LHCN-M2 (cell line): Measurements from ENCODE around the gene CYP11A1. TPM values are rescaled to one million over a fixed set of nuclear protein-coding genes. Genes with fewer than 3 reads are reported as not detected.
A peak's percentile ranks its signal among the peaks of the same experiment; 100 is the strongest.

Source experiments
- DNase-seq: peaks from one replicate; pipeline ENCODE4 v3.0.0-alpha.2; 2012; ENCODE audit warnings: low read depth
- total RNA-seq: library from RNA; depleted of rRNA; stranded (reverse); fragments of >200 nt; gene quantifications from 2 replicates; pipeline ENCODE4 v1.2.3, GENCODE V29; 2014

Gene CYP11A1
- total RNA-seq, 1 experiment from 2014 or later = not detected

DNA sequence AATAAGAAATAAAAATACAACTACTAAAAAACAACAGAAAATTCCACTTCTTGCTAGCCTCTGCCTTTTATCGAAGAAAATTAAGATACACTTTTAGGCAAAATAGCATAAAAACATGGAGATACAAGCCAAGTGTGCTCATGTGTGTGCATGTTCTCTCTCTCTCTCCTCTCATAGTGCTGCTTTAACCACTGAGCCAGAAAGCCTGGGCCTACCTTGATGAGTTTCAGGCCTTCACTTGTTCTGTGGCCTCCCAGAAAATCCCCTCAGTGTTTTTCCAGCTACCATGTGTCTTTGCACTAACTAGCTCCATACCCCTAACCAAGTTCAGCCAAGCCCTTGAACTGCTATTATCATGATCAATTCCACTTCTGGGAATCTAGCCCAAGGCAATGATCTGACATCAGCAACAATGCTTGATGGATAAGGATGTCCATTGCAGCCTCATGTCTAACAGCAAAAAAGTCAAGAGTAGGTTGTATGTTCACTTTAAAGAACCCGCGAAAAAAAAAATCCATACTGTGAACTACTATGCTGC lies 18.1 kb downstream of the CYP11A1 start:
- DNase-seq = no peak

DNA sequence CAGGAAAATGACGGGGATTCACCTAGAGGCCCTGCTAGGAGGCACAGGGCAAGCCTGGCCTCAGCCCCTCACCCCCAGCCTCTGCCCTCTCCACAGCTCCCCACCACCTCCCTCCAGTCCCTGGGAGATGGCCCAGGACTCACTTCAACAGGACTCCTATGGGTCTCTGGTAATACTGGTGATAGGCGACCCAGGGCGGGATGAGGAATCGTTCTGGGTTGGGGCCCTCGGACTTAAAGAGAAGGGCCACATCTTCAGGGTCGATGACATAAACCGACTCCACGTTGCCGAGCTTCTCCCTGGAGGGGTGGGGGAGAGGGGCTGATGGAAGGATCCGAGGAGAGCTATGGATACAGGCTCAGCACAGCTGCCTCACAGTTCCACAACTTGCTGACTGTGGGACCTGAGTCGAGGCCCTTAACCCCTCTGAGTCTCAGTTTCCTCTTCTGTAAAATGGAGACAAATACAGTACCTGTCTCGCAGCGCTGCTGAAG lies 19.6 kb downstream of the CYP11A1 start:
- DNase-seq = no peak

DNA sequence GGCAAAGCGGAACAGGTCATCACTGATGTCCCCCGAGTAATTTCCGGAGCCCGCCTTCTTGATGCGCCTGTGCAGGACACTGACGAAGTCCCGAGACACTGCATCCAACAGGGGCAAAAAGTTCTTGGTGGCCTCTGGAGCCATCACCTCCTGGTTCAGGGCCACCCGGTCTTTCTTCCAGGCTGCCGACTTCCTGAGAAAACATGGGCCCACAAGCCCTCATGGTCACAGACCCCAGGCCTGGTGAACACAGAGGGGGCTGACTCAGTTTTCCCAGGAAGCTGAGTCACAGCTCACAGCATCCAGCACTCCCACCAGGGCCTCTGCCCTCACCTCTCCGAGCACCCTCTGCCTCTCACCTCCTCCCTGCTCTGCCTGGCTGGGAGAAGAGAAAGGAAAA lies 22.4 kb downstream of the CYP11A1 start:
- DNase-seq = no peak

DNA sequence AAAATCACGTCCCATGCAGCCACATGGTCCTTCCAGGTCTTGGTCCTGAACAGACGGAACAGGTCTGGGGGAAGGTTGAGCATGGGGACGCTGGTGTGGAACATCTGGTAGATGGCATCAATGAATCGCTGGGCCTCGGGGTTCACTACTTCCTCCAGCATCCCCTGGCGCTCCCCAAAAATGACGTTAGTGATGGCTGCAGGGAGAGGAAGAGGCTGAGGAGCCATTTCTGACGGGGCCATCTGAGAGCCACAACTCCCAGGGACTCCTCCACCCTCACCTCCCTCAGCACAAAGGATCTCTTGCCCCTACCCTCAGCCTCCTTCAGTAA lies 23.7 kb downstream of the CYP11A1 start:
- no peak for DNase-seq

DNA sequence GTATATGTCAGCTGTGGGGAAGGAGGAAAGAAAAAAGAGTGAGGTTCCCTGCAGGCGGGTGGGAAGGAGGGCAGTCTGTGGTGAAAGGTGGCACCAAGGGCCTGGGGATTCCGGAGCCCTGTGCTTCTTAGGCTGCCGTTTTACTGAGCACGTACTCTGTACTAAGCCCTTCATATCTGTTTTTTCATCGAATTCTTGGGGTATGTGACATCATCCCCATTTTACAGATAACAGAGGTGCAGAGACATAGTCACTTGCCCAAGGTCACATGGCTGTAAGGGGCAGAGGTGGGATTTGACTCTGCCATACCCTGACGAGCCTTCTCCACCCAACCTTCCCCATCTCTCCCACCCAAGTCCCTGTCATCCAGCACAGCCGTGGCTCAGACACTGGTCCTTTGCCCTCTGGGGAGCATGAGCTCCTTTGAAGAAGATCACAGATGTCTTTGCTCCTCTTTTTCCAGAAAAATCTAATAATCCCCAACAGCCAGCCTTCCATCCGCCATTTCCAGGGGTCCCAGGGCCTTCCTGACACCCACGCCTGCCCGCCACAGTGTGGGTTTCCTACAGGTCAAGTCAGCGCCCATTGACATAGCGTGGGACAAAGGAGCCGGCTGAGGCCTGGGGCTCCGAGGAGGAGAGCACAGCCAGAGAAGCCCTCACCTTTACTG lies 24.2 kb downstream of the CYP11A1 start:
- DNase-seq = no peak

DNA sequence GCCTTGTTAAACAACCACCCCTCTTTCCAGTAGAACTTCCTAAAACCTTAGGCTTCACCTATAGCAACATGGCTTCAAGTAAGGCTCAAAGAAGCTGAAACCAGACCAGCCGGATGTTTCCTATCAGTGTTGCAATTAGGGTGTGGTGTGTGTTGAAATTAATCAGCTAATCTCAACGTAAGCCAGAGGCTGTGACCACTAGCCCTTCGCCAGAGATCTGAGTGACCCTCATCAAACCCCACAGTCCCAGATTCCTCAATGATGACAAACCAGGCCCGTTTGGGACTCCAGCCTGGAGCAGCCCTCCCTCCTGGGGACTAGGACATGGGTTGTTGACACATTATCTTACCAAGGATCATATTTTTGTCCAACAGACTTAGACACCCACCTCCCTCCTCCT lies 27.3 kb downstream of the CYP11A1 start:
- no peak for DNase-seq

DNA sequence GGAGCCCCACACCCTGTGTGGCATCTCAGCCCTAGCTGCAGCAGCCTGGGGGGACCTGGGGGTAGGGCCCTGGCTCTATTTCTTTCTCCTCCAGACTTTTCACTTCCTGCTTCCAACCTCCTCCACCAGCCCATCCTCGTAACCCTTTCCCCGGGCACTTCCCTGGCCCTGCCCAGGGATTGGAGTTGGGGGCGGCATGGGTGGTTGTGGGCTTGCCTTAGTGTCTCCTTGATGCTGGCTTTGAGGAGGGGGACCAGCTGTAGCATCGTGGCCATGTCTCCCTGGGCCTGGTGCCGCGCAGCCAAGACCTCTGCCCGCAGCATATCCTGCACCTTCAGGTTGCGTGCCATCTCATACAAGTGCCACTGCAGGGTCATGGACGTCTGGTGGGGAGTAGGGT lies 28.1 kb downstream of the CYP11A1 start:
- no peak for DNase-seq

DNA sequence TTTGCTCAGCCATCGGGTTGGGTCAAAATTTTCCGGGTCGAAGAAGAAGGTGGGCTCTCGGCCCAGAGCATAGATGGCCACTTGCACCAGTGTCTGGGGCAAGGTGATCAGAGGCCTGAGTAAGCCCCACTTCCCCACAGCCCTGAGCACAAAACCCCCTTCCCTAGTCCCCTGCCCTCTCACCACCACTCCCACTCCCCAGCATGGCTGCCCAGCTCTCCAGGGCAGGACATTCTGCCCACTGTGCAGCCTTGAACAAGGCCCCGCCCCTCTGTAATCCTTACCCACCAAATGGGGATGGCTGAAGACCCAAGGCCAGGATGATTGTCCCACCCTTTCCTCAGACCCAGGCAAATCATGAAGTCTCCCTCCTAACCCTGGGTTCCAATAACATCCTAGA lies 28.8 kb downstream of the CYP11A1 start:
- no peak for DNase-seq

DNA sequence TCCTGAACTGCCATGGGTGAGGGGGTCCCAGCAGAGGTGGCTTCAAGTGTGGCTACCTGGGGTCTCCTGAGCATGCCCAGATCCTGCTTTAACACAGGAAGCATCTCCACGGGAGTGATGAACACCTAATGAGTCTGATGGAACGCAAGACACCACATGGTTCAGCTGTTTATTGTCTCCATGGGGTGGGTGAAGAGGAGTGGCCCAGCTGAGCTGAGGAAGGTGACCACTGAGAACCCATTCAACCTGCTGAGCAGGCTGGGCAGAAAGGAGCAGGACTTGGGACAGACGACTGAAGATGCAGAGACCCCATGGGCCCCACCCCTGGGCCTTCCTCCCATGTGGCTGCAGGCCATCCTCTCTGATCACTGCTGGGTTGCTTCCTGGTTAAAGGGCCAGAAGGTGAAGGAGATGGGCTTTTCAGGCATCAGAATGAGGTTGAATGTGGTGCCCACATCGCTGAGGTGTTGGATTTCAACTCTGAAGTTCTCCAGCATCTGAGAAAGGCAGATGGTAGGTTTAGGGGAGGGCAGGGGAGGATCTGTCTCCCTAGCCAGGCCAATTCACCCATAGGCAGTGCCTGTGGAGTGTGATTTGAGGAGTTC lies 29.7 kb downstream of the CYP11A1 start:
- DNase-seq = no peak

DNA sequence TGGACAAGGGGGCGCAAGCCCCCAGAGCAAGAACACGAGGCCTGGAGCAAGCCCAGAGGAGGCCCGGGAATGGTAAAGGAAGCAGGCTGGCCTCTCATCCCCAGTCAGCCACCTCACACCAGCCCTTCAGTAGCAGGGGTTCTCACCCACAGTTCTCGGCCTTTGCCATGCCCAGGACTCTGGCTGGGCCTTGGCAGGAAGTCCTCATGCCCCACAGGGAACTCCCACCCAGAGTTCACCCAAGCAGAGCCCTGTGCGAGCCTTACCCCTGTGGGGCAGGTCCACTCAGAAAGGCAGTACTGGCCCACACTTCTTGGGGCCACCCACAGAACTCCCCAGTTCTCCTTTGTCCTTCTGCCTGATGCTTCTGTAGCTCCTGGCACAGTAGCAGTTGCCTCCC lies 30.3 kb downstream of the CYP11A1 start:
- no peak for DNase-seq

DNA sequence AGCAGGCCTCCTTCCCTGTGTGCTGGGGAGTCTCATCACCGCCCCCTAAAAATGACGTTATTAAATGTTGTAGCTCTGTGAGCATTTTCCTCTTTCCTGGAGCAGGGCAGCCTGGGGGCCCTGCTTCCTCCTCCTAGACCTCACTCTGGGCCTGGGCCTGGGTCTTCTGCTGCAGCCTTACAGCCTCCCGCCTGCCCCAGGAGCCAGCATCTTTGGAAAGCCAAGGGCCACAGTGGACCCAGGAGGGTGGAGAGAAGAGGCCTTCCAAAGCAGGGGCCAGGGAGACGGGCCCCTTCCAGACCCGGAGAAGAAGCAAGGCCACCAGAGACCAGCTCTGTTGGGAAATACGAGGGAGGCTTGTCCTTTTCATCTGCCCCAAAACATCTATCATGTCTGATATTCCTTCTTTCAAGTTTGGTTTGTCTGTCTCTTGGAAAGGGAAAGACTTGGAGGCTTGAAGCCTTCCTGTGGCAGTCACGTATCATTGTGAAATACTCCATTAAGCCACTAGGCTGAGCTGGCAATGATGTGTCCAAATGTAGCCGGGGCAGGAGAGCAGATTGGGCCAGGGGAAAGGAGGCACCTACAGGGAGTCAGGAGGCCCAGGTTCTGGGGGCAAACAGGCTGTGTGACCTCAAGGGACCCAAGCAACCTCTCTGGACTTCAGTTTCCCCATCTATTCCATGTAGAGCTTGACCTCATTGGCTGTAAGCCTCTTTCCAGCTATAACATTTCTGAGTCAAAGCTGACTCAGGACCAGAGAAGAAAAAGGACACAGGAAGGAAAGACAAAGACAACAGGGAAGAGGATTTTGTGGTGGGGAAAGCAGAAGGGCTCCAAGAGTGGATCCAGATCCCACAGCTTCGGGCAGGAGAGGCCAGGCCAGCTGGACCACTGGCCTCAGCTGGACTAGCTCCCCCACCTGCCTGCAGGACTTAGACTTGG lies 31.1 kb downstream of the CYP11A1 start:
- DNase-seq = peak; percentile 61

DNA sequence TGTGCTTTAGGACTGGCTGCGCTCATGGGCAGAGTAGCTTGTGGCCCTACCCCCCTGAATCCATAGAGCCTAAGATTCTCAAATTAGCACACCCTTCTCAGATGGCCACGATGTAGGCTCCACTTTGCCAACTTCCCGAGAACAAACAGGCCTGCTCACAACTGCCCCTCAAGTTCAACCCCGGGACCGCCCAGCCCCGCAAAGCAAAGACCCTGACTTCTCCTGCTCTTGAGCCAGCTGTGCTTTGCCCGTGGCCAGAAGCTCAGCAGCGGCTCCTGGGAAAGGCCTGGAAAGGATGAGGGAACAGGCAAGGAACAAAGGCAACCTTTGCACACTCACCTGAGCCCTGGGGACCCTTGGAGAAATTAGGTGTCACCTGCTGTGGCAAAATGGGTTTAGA lies 32.0 kb downstream of the CYP11A1 start:
- DNase-seq = no peak

DNA sequence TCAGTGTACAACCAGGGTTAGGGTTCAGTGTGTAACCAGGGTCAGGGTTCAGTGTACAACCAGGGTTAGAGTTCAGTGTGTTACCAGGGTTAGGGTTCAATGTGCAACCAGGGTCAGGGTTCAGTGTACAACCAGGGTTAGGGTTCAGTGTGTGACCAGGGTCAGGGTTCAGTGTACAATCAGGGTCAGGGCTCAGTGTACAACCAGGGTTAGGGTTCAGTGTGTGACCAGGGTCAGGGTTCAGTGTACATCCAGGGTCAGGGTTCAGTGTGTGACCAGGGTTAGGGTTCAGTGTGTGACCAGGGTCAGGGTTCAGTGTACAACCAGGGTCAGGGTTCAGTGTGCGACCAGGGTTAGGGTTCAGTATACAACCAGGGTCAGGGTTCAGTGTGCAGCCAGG lies 33.3 kb downstream of the CYP11A1 start:
- DNase-seq = no peak

DNA sequence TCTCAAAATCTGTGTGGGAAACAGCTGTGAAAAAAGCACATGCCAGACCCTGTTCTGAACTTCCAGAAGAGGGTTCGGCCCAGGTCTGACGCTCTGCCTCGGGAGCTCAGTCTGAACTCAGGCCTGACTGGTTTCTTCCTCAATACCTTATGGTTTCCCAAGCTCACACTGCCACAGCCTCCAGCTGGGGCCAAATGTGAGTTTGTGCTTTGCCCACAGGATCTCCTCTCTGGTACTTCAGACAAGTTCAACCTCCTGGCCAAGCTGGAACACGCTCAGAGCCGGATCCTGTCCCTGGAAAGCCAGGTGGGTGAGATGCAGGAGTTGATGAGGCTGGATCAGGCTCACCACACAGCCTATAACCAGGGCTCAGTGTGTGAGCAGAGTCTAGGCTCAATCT lies 33.8 kb downstream of the CYP11A1 start:
- no peak for DNase-seq

DNA sequence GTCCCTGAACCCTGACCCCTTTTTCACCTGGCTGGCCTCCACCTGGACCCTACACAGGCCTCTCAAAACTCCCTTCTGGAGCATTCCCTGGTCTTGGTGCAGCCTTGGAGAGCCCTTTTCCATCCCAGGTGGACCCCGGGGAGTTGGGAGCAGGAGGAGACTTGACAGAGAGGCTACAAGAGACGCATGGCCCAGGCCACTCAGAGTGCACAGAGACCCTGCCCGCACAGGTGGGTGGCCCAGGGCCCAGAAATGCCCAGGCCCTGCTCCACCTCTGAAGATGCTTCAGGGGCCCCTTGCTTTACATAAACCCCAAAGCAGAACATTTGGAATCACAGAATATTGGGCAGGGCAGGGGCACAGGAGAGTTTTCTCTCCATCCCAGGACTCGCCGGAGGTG lies 34.4 kb downstream of the CYP11A1 start:
- DNase-seq = no peak

DNA sequence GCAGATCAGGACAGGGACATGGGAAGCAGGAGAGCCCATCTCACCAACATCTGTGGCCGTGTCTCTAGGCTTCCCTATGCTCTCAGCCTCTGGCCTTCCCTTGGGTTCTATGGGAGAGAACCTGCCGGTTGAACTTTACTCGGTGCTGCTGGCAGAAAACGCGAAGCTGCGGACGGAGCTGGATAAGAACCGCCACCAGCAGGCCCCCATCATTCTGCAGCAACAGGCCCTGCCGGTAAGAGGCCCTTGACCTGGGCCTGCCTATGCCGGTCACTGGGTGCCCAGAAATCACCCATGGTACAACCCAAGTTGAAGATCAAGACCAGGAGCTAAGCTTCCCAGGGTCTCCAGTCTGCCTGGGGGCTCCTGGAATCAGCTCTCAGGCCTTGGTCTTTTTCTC lies 34.8 kb downstream of the CYP11A1 start:
- DNase-seq = no peak

DNA sequence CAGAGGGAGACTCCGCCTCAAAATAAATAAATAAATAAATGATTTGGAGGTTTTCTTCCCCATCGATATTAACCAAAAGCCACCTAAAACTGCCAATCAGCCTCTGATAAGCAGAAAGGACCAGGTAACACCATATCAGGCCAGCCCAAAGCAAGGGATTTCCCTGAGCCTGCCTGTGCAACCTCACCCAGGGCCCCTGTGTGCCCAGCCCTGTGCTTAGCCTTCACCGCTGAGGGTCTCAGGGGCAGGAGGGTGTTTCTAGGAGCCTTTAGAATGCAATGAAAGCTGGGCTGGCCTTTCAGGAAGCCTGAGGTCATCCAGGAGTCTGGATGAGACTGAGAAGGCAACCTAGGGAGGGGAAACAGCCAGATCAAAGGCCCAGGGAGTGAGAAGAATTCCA lies 35.4 kb downstream of the CYP11A1 start:
- DNase-seq = no peak

DNA sequence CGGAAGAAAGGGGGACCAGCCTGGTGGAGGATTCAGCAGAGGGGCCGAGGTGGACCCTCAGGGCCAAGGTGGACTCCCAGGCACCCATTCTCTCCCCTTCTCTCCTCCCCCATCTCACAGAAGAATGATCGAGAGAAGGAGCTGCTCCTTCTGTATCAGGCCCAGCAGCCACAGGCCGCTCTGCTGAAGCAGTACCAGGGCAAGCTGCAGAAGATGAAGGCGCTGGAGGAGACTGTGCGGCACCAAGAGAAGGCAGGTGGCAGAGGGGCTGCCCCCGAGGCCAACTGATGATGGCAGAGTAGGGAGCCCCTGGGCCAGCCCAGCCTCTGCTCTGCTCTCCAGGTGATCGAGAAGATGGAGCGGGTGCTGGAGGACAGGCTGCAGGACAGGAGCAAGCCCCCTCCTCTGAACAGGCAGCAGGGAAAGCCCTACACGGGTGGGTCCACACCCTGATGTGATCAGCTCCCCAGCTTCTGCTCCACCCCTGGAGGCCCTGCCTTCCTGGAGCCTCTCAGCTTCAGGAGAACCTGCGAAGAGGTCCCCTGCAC lies 36.5 kb downstream of the CYP11A1 start:
- no peak for DNase-seq

DNA sequence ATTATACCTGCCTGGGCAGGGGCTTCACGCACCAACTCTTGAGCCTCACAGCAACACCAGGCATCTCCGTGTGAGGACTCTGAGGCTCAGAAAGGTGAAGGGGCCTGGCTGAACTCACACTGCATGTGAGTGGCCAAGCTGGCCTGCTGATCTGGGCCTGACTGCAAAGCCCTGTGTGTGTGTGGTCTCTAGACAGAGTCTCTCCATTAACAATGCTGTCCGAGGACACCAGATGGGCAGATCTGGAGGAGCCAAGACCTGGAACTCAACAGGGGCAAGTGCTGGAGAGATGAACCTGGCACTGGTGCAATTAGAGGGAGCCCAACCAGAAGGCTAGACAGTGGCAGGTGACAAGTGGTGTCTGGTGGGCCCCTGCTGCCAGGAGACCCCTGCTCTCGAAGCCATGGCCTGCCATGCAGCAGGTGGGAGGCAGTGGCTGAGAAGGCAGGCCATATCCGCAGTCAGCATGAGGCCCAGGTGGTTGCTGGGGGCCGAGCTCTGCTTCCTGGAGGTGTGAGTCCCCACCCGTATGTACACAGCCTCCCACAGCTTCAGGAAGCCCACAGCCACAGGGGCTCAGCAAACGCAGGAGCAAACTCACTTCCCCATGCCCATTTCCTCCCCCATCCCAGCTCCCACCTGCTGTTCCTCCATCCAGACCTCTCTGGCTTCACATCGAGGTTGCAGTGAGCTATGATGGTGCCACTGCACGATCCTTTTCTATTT lies 39.0 kb downstream of the CYP11A1 start:
- DNase-seq = no peak

DNA sequence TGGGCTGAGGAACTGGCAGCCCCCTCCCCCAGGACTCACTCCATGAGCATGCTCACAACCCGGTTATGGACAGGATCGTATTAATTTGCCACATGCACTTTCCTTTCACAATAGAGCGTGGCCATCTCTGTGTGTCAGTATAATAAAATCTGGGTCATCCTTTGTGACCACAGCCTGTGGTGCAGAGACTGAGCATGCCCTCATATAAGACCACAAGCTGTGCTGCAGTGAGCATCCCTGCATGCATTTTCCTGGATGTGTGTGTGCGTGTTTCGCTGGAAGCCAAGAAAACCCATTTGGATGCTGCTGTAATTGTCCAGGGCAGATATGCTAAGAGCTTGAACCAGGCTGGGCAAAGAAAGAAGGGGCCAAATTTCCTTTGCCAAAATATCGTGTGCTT lies 39.7 kb downstream of the CYP11A1 start:
- DNase-seq = peak; percentile 46

DNA sequence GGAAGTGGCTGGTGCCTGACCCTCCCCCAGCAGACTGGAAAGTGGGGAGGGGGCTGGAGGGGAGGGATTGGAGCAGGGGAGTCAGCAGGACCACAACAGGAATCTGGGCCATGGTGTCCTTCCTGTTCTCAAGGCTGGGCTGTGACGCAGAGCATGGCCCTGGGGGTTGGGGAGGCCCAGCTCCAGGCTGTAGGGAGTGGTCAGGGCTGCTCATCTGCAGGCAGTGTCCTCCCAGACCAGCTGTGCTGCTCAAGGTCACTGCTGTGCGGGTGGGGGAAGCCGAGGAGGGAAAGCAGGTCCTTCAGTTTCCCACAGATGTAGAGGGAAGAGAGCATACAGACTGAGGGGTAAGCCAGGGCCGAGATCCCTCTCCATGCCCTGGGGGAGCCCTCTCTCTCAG lies 40.7 kb downstream of the CYP11A1 start:
- no peak for DNase-seq
